Measurements from ENCODE around the gene CEBPE. TPM values are rescaled to one million over a fixed set of nuclear protein-coding genes. Genes with fewer than 3 reads are reported as not detected.
A peak's percentile ranks its signal among the peaks of the same experiment; 100 is the strongest.

Gene CEBPE
- total RNA-seq, 3 donors from 2014 or later, result 0.32 TPM; not detected in 2

GRCh38 chr14:23093104-23093503, 26.0 kb downstream of the CEBPE start:
- intact Hi-C loops (cut with DNase I; ENCODE audit: low total_unique reads), result no loop called here

GRCh38 chr14:23091294-23092225, 27.5 kb downstream of the CEBPE start:
- Histone ChIP-seq H3K4me3 (no peak overlapping the region), H3K27ac (no peak overlapping the region), H3K4me1 (peaks cover 0 to 12% of the 10 kb centered on the region in 2 donors), H3K36me3 (peaks cover 5% of the 10 kb centered on the region), H3K27me3 (no peaks in the 10 kb centered on the region), H3K9me3 (no peaks in the 10 kb centered on the region)
- TF ChIP-seq CTCF (IDR thresholded peaks at IDR 0.05) (no peak), POLR2A (IDR thresholded peaks at IDR 0.05) (no peak), POLR2AphosphoS5 (IDR thresholded peaks at IDR 0.05) (no peak)
- no peak for DNase-seq (ENCODE audit: low spot score in 2 of 2)
- intact Hi-C loops (cut with DNase I; ENCODE audit: low total_unique reads), result no loop called here

More at GRCh38 chr14:23093104-23093503, 26.0 kb downstream of the CEBPE start:
- peaks cover 0 to 16% of the 10 kb centered on the region in 2 donors for H3K4me1 ChIP-seq
- H3K36me3 ChIP-seq, result no peaks in the 10 kb centered on the region
- no peaks in the 10 kb centered on the region for H3K9me3 ChIP-seq
- peak overlapping the region in 2 of 3 donors; percentile 74 to 80 for H3K4me3 ChIP-seq
- TF ChIP-seq POLR2AphosphoS5 (IDR thresholded peaks at IDR 0.05) (no peak), CTCF (IDR thresholded peaks at IDR 0.05) (no peak), POLR2A (IDR thresholded peaks at IDR 0.05) (no peak)
- DNase-seq (ENCODE audit: low spot score in 2 of 2), result no peak
- H3K27me3 ChIP-seq, result no peaks in the 10 kb centered on the region
- H3K27ac ChIP-seq, result no peak overlapping the region

- TF ChIP-seq CTCF (IDR thresholded peaks at IDR 0.05), result no peak
- TF ChIP-seq POLR2AphosphoS5 (IDR thresholded peaks at IDR 0.05), result no peak
- TF ChIP-seq POLR2A (IDR thresholded peaks at IDR 0.05), result no peak
- no peak for DNase-seq (ENCODE audit: low spot score in 2 of 2)
- Histone ChIP-seq H3K27me3 (no peaks in the 10 kb centered on the region), H3K4me1 (peaks cover 0 to 12% of the 10 kb centered on the region in 2 donors), H3K36me3 (peaks cover 5% of the 10 kb centered on the region), H3K27ac (no peak overlapping the region), H3K9me3 (no peaks in the 10 kb centered on the region), H3K4me3 (no peak overlapping the region)
- intact Hi-C loops (cut with DNase I; ENCODE audit: low total_unique reads), result no loop called here
Observed at GRCh38 chr14:23090254-23090636, 28.8 kb downstream of the CEBPE start.

GRCh38 chr14:23089498-23090253, 29.4 kb downstream of the CEBPE start:
- peaks cover 5% of the 10 kb centered on the region for H3K36me3 ChIP-seq
- H3K4me1 ChIP-seq, result peaks cover 0 to 12% of the 10 kb centered on the region in 2 donors
- intact Hi-C loops (cut with DNase I; ENCODE audit: low total_unique reads), result no loop called here
- H3K4me3 ChIP-seq, result no peak overlapping the region
- no peaks in the 10 kb centered on the region for H3K27me3 ChIP-seq
- no peak for DNase-seq (ENCODE audit: low spot score in 2 of 2)
- no peaks in the 10 kb centered on the region for H3K9me3 ChIP-seq
- TF ChIP-seq CTCF (IDR thresholded peaks at IDR 0.05) (no peak), POLR2A (IDR thresholded peaks at IDR 0.05) (no peak), POLR2AphosphoS5 (IDR thresholded peaks at IDR 0.05) (no peak)
- no peak overlapping the region for H3K27ac ChIP-seq

GRCh38 chr14:23086565-23086964, 32.5 kb downstream of the CEBPE start:
- peaks cover 5% of the 10 kb centered on the region for H3K36me3 ChIP-seq
- H3K27ac ChIP-seq, result no peak overlapping the region
- no peak overlapping the region for H3K4me3 ChIP-seq
- H3K9me3 ChIP-seq, result no peaks in the 10 kb centered on the region
- intact Hi-C loops (cut with DNase I; ENCODE audit: low total_unique reads), result no loop called here
- DNase-seq (ENCODE audit: low spot score in 2 of 2), result no peak
- no peaks in the 10 kb centered on the region for H3K27me3 ChIP-seq
- H3K4me1 ChIP-seq, result no peaks in the 10 kb centered on the region
- no peak for TF ChIP-seq POLR2A (IDR thresholded peaks at IDR 0.05)
- no peak for TF ChIP-seq POLR2AphosphoS5 (IDR thresholded peaks at IDR 0.05)
- no peak for TF ChIP-seq CTCF (IDR thresholded peaks at IDR 0.05)

Data from breast epithelium (tissue), 4 donors.